Stomach (tissue), 9 donors: ENCODE results near the gene SYT12. TPM values are rescaled to one million over a fixed set of nuclear protein-coding genes. Genes with fewer than 3 reads are reported as not detected.

Source experiments
- DNase-seq, 2 donors: peaks; one replicate each; pipeline versions ENCODE4 v3.0.0 to v3.0.0-alpha.2; 2013 to 2019
- H3K27ac ChIP-seq, 5 donors: fragments of 200-600 bp in 4 of 5; sonication (generic) in 4 of 5; one replicate each; pipeline ENCODE4 v1.5.1; 2013 to 2019; ENCODE audit warnings: mild to moderate bottlenecking in 1 of 5, moderate library complexity in 1 of 5
- H3K27me3 ChIP-seq, 3 donors: fragments of 200-600 bp; sonication (generic); one replicate each; pipeline ENCODE4 v1.5.1; 2017 to 2019; ENCODE audit warnings: mixed run types in 1 of 3
- H3K36me3 ChIP-seq, 4 donors: fragments of 200-600 bp; sonication (generic); 1 replicate in 3 of 4; 2 replicates in 1 of 4; pipeline ENCODE4 v1.5.1; 2016 to 2019
- H3K4me1 ChIP-seq, 4 donors: fragments of 200-600 bp; sonication (generic); one replicate each; pipeline ENCODE4 v1.5.1; 2016 to 2019
- H3K4me3 ChIP-seq, 4 donors: fragments of 200-600 bp; sonication (generic) in 3 of 4; one replicate each; pipeline ENCODE4 v1.5.1; 2016 to 2019; ENCODE audit warnings: mild to moderate bottlenecking in 1 of 4
- H3K9me3 ChIP-seq, 4 donors: fragments of 200-600 bp; sonication (generic); one replicate each; pipeline ENCODE4 v1.5.1; 2016 to 2019
- EP300 ChIP-seq: sonication (generic); formaldehyde crosslinking; IDR thresholded peaks from one replicate; pipeline ENCODE4 v1.6.1; 2017; ENCODE audit warnings: antibody characterized with exemption
- POLR2A ChIP-seq, 4 donors: fragments of 450-650 bp; IDR thresholded peaks; one replicate each; pipeline ENCODE4 v1.6.1; 2016; ENCODE audit warnings: antibody characterized with exemption in 4 of 4, control low read depth in 2 of 4, mild to moderate bottlenecking in 1 of 4, moderate library complexity in 1 of 4
- POLR2AphosphoS5 ChIP-seq, 3 donors: sonication (generic); formaldehyde crosslinking; IDR thresholded peaks; one replicate each; pipeline ENCODE4 v1.6.1; 2016; ENCODE audit warnings: antibody characterized with exemption in 3 of 3
- WGBS, 5 donors: extraction: QIAGEN DNeasy Blood & Tissue Kit in 3 of 5; methylation state at CpG; one replicate each; pipeline versions ENCODE4 v1.1.5 to v1.1.7; 2013 to 2018; 5-methylcytosine and 5-hydroxymethylcytosine counted together
- intact Hi-C: fragments of 100-400 bp; cut with DNase I; formaldehyde crosslinking; loops from one replicate; pipeline ENCODE4 v1.15.1; 2023; ENCODE audit warnings: low total_unique reads
- polyA plus RNA-seq, 3 donors: library from polyadenylated mRNA; stranded (reverse); fragments of 200-250 nt; gene quantifications; one replicate each; pipeline ENCODE4 v1.2.3, GENCODE V29; 2013
- total RNA-seq, 5 donors: library from RNA; depleted of rRNA; stranded (reverse); fragments of >200 nt; gene quantifications; one replicate each; pipeline versions ENCODE4 v1.1.0 to v1.2.3, GENCODE V29; 2014 to 2016
- TF ChIP-seq, protein P1 (sequence below), 7 experiments: fragments of 450-650 bp in 4 of 7; fragments of 200-600 bp in 3 of 7; sonication (generic) in 3 of 7; IDR thresholded peaks; one replicate each; pipeline ENCODE4 v1.5.1; 2016 to 2019; ENCODE audit warnings: antibody characterized with exemption in 7 of 7, control low read depth in 2 of 7, mild to moderate bottlenecking in 1 of 7
- donor health status: healthy with polysubstance abuse.
- donor health status: Bipolar disorder and iron deficiency.
- donor health status: healthy.

The SYT12 gene
- total and polyA plus RNA-seq, 8 donors: 0.31 to 1.1 (median 0.45) TPM; not detected in 5

DNA sequence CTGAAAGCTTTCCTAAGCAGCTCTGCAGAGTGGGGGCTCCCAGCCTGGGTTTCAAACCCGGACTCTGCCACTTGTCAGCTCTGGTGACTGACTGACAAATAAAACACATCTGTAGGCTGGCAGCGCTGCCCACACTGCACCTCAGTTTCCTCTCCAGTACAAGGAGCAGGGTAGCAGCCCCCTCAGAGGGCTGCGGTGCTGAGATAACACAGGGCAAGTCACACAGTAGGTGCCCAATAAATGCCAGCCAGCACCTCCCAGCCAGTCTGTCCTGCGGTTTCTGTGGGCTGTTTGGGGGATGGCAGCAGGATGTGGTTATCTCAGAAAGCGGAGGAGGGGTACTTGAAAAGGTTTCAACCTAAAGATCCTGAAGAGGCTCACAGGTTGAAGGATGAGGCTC is 1.5 kb downstream of the SYT12 start:
- intact Hi-C loops: no loop called here
- TF ChIP-seq POLR2AphosphoS5 (IDR thresholded peaks at IDR 0.05) (no peak), POLR2A (IDR thresholded peaks at IDR 0.05) (no peak), EP300 (no peak)
- TF ChIP-seq, protein P1, sequence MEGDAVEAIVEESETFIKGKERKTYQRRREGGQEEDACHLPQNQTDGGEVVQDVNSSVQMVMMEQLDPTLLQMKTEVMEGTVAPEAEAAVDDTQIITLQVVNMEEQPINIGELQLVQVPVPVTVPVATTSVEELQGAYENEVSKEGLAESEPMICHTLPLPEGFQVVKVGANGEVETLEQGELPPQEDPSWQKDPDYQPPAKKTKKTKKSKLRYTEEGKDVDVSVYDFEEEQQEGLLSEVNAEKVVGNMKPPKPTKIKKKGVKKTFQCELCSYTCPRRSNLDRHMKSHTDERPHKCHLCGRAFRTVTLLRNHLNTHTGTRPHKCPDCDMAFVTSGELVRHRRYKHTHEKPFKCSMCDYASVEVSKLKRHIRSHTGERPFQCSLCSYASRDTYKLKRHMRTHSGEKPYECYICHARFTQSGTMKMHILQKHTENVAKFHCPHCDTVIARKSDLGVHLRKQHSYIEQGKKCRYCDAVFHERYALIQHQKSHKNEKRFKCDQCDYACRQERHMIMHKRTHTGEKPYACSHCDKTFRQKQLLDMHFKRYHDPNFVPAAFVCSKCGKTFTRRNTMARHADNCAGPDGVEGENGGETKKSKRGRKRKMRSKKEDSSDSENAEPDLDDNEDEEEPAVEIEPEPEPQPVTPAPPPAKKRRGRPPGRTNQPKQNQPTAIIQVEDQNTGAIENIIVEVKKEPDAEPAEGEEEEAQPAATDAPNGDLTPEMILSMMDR (IDR thresholded peaks at IDR 0.05): no peak
- Histone ChIP-seq H3K36me3 (no peaks in the 10 kb centered on the region), H3K27me3 (peaks cover 0 to 39% (median 25%) of the 10 kb centered on the region in 3 donors), H3K4me1 (peaks cover 19 to 32% (median 22%) of the 10 kb centered on the region in 4 donors), H3K9me3 (no peaks in the 10 kb centered on the region), H3K27ac (no peak overlapping the region), H3K4me3 (no peak overlapping the region)
- no peak for DNase-seq
- 53 to 82% (median 70%) methylated on average over 5 of the region's 5 CpGs for WGBS, 5 donors

DNA sequence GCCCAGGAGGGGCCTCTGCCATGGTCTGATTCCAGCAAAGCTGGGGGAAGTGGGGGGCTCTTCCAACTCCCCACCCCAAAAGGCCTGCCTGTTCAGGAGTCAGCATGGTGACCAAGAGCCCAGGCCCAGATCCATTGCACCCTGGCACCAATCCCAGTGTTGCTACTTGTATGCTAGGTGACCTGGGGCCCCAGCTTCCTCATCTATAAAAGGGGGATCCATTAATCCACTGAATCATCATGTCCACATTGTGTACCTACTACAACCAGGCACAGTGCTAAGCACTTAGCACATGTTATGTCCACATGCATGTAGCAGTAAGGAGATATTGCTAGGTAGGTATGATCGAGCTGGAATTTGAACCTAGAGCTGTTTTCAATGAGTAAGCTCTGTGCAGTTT is 2.0 kb downstream of the SYT12 start:
- intact Hi-C loops: no loop called here
- no peak for DNase-seq
- WGBS, 5 donors: 71 to 100% (median 83%) methylated on average over 1 of the region's 1 CpG
- H3K27ac ChIP-seq: no peak overlapping the region
- H3K4me1 ChIP-seq: peaks cover 19 to 32% (median 22%) of the 10 kb centered on the region in 4 donors
- H3K36me3 ChIP-seq: no peaks in the 10 kb centered on the region
- TF ChIP-seq EP300 (no peak), POLR2A (IDR thresholded peaks at IDR 0.05) (no peak), POLR2AphosphoS5 (IDR thresholded peaks at IDR 0.05) (no peak)
- TF ChIP-seq, protein P1 (IDR thresholded peaks at IDR 0.05): no peak
- no peaks in the 10 kb centered on the region for H3K9me3 ChIP-seq
- H3K4me3 ChIP-seq: no peak overlapping the region
- H3K27me3 ChIP-seq: peaks cover 0 to 39% (median 25%) of the 10 kb centered on the region in 3 donors

DNA sequence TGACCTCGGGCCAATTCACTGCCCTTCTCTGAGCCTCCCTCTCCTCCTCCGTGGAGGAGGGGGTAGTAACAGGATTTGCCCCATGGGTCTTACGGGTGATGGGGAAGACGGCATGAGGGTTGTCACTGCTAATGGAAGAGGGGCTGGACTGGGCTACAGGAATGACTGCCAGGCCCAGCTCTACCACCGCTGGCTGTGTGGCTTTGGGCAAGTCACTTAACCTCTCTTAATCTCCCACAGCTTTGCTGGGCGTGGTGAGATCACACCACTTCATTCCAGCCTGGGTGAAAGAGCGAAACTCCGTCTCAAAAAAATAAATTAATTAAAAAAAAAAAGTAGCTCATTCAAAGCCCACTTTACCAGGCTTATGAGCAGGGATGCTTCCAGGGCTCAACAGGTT is 2.8 kb downstream of the SYT12 start:
- intact Hi-C loops: no loop called here
- Histone ChIP-seq H3K27ac (no peak overlapping the region), H3K4me1 (peaks cover 19 to 32% (median 22%) of the 10 kb centered on the region in 4 donors), H3K36me3 (no peaks in the 10 kb centered on the region), H3K27me3 (peaks cover 0 to 44% (median 25%) of the 10 kb centered on the region in 3 donors), H3K4me3 (no peak overlapping the region), H3K9me3 (no peaks in the 10 kb centered on the region)
- 84 to 93% (median 91%) methylated on average over 7 to 8 of the region's 8 CpGs for WGBS, 5 donors
- no peak for DNase-seq
- TF ChIP-seq EP300 (no peak), POLR2AphosphoS5 (IDR thresholded peaks at IDR 0.05) (no peak), POLR2A (IDR thresholded peaks at IDR 0.05) (no peak)
- TF ChIP-seq, protein P1 (IDR thresholded peaks at IDR 0.05): no peak

DNA sequence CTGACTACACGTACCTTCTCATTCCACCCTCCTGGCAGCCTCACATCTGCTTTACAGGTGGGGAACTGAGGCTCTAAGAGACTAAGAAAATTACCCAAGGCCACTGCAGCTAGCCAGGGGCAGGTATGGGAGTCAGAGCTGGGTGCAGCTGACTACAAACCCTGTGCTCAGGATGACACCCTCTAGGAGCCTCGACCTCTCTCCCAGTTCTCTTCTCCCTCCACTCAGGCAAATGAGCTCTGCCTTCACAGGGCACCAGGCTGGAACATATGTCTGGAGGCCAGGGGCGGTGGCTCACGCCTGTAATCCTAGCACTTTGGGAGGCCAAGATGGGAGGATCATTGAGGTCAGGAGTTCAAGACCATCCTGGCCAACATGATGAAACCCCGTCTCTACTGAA is 4.0 kb downstream of the SYT12 start:
- 83 to 91% (median 87%) methylated on average over 3 to 5 of the region's 5 CpGs for WGBS, 5 donors
- TF ChIP-seq POLR2AphosphoS5 (IDR thresholded peaks at IDR 0.05): no peak
- TF ChIP-seq POLR2A (IDR thresholded peaks at IDR 0.05): no peak
- no peak for TF ChIP-seq EP300
- TF ChIP-seq, protein P1 (IDR thresholded peaks at IDR 0.05): no peak
- no peak overlapping the region for H3K4me3 ChIP-seq
- intact Hi-C loops: no loop called here
- peaks cover 0 to 53% (median 25%) of the 10 kb centered on the region in 3 donors for H3K27me3 ChIP-seq
- H3K36me3 ChIP-seq: no peaks in the 10 kb centered on the region
- DNase-seq: no peak
- no peak overlapping the region for H3K27ac ChIP-seq
- no peaks in the 10 kb centered on the region for H3K9me3 ChIP-seq
- H3K4me1 ChIP-seq: peaks cover 18 to 32% (median 21%) of the 10 kb centered on the region in 4 donors
